ENCODE data around the gene CALHM5.

The CALHM5 gene

GRCh38 chr6:116543149-116543548 lies 31.7 kb downstream of the CALHM5 start:
- CTCF ChIA-PET = interaction anchor here (1.2 to 2.7 kb wide), 3 partner anchors 10 to 20 kb away, joined by 3 to 15 read pairs (median 4); no protein-coding TSS in a partner anchor

GRCh38 chr6:116545651-116546050 lies 34.2 kb downstream of the CALHM5 start, which contains the start of gene TRAPPC3L:
TRAPPC3L (minus strand) TSS chr6:116545684; CDS start chr6:116545514, 170 bp downstream.
- 96% methylated on average over 3 of the region's 4 CpGs for WGBS (ENCODE audit: insufficient coverage)
- CTCF ChIA-PET = interaction anchor here (1.3 kb wide), 1 partner anchor 10 kb away, joined by 4 read pairs; no protein-coding TSS in a partner anchor
- Histone ChIP-seq H3K27me3 (replicated peaks in 2 of 5; ENCODE audit: control insufficient read depth in 4 of 5, insufficient read depth in 5 of 5, low read length in 4 of 5) (peaks cover 0 to 2% (median 0%) of the 10 kb centered on the region in 5 experiments), H3K4me1 (ENCODE audit: control extremely low read depth in 1 of 4, control insufficient read depth in 4 of 4, insufficient read depth in 4 of 4, low read length in 3 of 4) (no peaks in the 10 kb centered on the region), H3K36me3 (ENCODE audit: control insufficient read depth in 4 of 4, insufficient read depth in 4 of 4, low read length in 3 of 4) (no peaks in the 10 kb centered on the region), H3K4me3 (ENCODE audit: control insufficient read depth in 1 of 7, extremely low read depth in 1 of 7, insufficient read depth in 4 of 7, low read depth in 2 of 7, low read length in 6 of 7) (no peak within 1 kb of the TSS), H3K9me3 (ENCODE audit: control extremely low read depth in 1 of 5, control insufficient read depth in 4 of 5, insufficient read depth in 2 of 5, low read depth in 1 of 5, low read length in 4 of 5) (no peaks in the 10 kb centered on the region), H3K27ac (ENCODE audit: insufficient read depth in 1 of 2, low read depth in 1 of 2, low read length in 2 of 2, poor library complexity in 1 of 2, severe bottlenecking in 2 of 2) (no peak within 1 kb of the TSS)
- DNase-seq = no peak
- POLR2A ChIA-PET = no interaction called here

More at GRCh38 chr6:116543149-116543548, 31.7 kb downstream of the CALHM5 start:
- Histone ChIP-seq H3K27me3 (replicated peaks in 2 of 5; ENCODE audit: control insufficient read depth in 4 of 5, insufficient read depth in 5 of 5, low read length in 4 of 5) (peaks cover 0 to 2% (median 0%) of the 10 kb centered on the region in 5 experiments), H3K9me3 (ENCODE audit: control extremely low read depth in 1 of 5, control insufficient read depth in 4 of 5, insufficient read depth in 2 of 5, low read depth in 1 of 5, low read length in 4 of 5) (no peaks in the 10 kb centered on the region), H3K4me1 (ENCODE audit: control extremely low read depth in 1 of 4, control insufficient read depth in 4 of 4, insufficient read depth in 4 of 4, low read length in 3 of 4) (no peaks in the 10 kb centered on the region), H3K27ac (ENCODE audit: insufficient read depth in 1 of 2, low read depth in 1 of 2, low read length in 2 of 2, poor library complexity in 1 of 2, severe bottlenecking in 2 of 2) (no peak overlapping the region), H3K36me3 (ENCODE audit: control insufficient read depth in 4 of 4, insufficient read depth in 4 of 4, low read length in 3 of 4) (no peaks in the 10 kb centered on the region), H3K4me3 (ENCODE audit: control insufficient read depth in 1 of 7, extremely low read depth in 1 of 7, insufficient read depth in 4 of 7, low read depth in 2 of 7, low read length in 6 of 7) (no peak overlapping the region)
- POLR2A ChIA-PET = no interaction called here
- DNase-seq = no peak

- Histone ChIP-seq H3K36me3 (ENCODE audit: control insufficient read depth in 4 of 4, insufficient read depth in 4 of 4, low read length in 3 of 4) (no peaks in the 10 kb centered on the region), H3K27ac (ENCODE audit: insufficient read depth in 1 of 2, low read depth in 1 of 2, low read length in 2 of 2, poor library complexity in 1 of 2, severe bottlenecking in 2 of 2) (no peak overlapping the region), H3K9me3 (ENCODE audit: control extremely low read depth in 1 of 5, control insufficient read depth in 4 of 5, insufficient read depth in 2 of 5, low read depth in 1 of 5, low read length in 4 of 5) (no peaks in the 10 kb centered on the region), H3K4me1 (ENCODE audit: control extremely low read depth in 1 of 4, control insufficient read depth in 4 of 4, insufficient read depth in 4 of 4, low read length in 3 of 4) (no peaks in the 10 kb centered on the region), H3K4me3 (ENCODE audit: control insufficient read depth in 1 of 7, extremely low read depth in 1 of 7, insufficient read depth in 4 of 7, low read depth in 2 of 7, low read length in 6 of 7) (no peak overlapping the region), H3K27me3 (replicated peaks in 2 of 5; ENCODE audit: control insufficient read depth in 4 of 5, insufficient read depth in 5 of 5, low read length in 4 of 5) (no peaks in the 10 kb centered on the region)
- ChIA-PET POLR2A (no interaction called here), CTCF (interaction anchor here (1.0 to 1.3 kb wide), 2 partner anchors 14 kb away, joined by 3 to 4 read pairs; no protein-coding TSS in a partner anchor)
- no peak for DNase-seq
- WGBS (ENCODE audit: insufficient coverage) = 96% methylated on average over 5 of the region's 6 CpGs
Measured at GRCh38 chr6:116547358-116547757, 35.9 kb downstream of the CALHM5 start.

- CTCF ChIA-PET = interaction anchor here (0.8 to 2.3 kb wide), 4 partner anchors 9 to 297 kb away, joined by 3 to 6 read pairs (median 3); no protein-coding TSS in a partner anchor
- POLR2A ChIA-PET = no interaction called here
- H3K4me1 ChIP-seq (ENCODE audit: control extremely low read depth in 1 of 4, control insufficient read depth in 4 of 4, insufficient read depth in 4 of 4, low read length in 3 of 4) = no peaks in the 10 kb centered on the region
- no peaks in the 10 kb centered on the region for H3K9me3 ChIP-seq (ENCODE audit: control extremely low read depth in 1 of 5, control insufficient read depth in 4 of 5, insufficient read depth in 2 of 5, low read depth in 1 of 5, low read length in 4 of 5)
- WGBS (ENCODE audit: insufficient coverage) = 95% methylated on average over 3 of the region's 4 CpGs
- H3K36me3 ChIP-seq (ENCODE audit: control insufficient read depth in 4 of 4, insufficient read depth in 4 of 4, low read length in 3 of 4) = no peaks in the 10 kb centered on the region
- H3K27me3 ChIP-seq (replicated peaks in 2 of 5; ENCODE audit: control insufficient read depth in 4 of 5, insufficient read depth in 5 of 5, low read length in 4 of 5) = no peaks in the 10 kb centered on the region
- no peak overlapping the region for H3K4me3 ChIP-seq (ENCODE audit: control insufficient read depth in 1 of 7, extremely low read depth in 1 of 7, insufficient read depth in 4 of 7, low read depth in 2 of 7, low read length in 6 of 7)
- DNase-seq = no peak
- H3K27ac ChIP-seq (ENCODE audit: insufficient read depth in 1 of 2, low read depth in 1 of 2, low read length in 2 of 2, poor library complexity in 1 of 2, severe bottlenecking in 2 of 2) = no peak overlapping the region
Measured at GRCh38 chr6:116550796-116551195, 39.4 kb downstream of the CALHM5 start.

- POLR2A ChIA-PET = no interaction called here
- DNase-seq = no peak
- Histone ChIP-seq H3K9me3 (ENCODE audit: control extremely low read depth in 1 of 5, control insufficient read depth in 4 of 5, insufficient read depth in 2 of 5, low read depth in 1 of 5, low read length in 4 of 5) (no peaks in the 10 kb centered on the region), H3K27me3 (replicated peaks in 2 of 5; ENCODE audit: control insufficient read depth in 4 of 5, insufficient read depth in 5 of 5, low read length in 4 of 5) (no peaks in the 10 kb centered on the region), H3K4me3 (ENCODE audit: control insufficient read depth in 1 of 7, extremely low read depth in 1 of 7, insufficient read depth in 4 of 7, low read depth in 2 of 7, low read length in 6 of 7) (no peak within 1 kb of the TSS), H3K27ac (ENCODE audit: insufficient read depth in 1 of 2, low read depth in 1 of 2, low read length in 2 of 2, poor library complexity in 1 of 2, severe bottlenecking in 2 of 2) (no peak within 1 kb of the TSS), H3K4me1 (ENCODE audit: control extremely low read depth in 1 of 4, control insufficient read depth in 4 of 4, insufficient read depth in 4 of 4, low read length in 3 of 4) (no peaks in the 10 kb centered on the region), H3K36me3 (ENCODE audit: control insufficient read depth in 4 of 4, insufficient read depth in 4 of 4, low read length in 3 of 4) (no peaks in the 10 kb centered on the region)
- CTCF ChIA-PET = interaction anchor here (0.9 to 2.7 kb wide), 6 partner anchors 8 to 284 kb away, joined by 3 to 12 read pairs (median 6); no protein-coding TSS in a partner anchor
Measured at GRCh38 chr6:116553451-116553850, 42.0 kb downstream of the CALHM5 start, which contains the start of gene CALHM4. CALHM4 (plus strand) TSS chr6:116553751; CDS start chr6:116553794, 43 bp downstream.

GRCh38 chr6:116556065-116556464 lies 44.6 kb downstream of the CALHM5 start:
- H3K36me3 ChIP-seq (ENCODE audit: control insufficient read depth in 4 of 4, insufficient read depth in 4 of 4, low read length in 3 of 4) = no peaks in the 10 kb centered on the region
- no peak for DNase-seq
- H3K4me3 ChIP-seq (ENCODE audit: control insufficient read depth in 1 of 7, extremely low read depth in 1 of 7, insufficient read depth in 4 of 7, low read depth in 2 of 7, low read length in 6 of 7) = no peak overlapping the region
- no peaks in the 10 kb centered on the region for H3K27me3 ChIP-seq (replicated peaks in 2 of 5; ENCODE audit: control insufficient read depth in 4 of 5, insufficient read depth in 5 of 5, low read length in 4 of 5)
- no peaks in the 10 kb centered on the region for H3K9me3 ChIP-seq (ENCODE audit: control extremely low read depth in 1 of 5, control insufficient read depth in 4 of 5, insufficient read depth in 2 of 5, low read depth in 1 of 5, low read length in 4 of 5)
- WGBS (ENCODE audit: insufficient coverage) = no CpG with 5 or more reads among the region's 1 CpG
- H3K4me1 ChIP-seq (ENCODE audit: control extremely low read depth in 1 of 4, control insufficient read depth in 4 of 4, insufficient read depth in 4 of 4, low read length in 3 of 4) = no peaks in the 10 kb centered on the region
- ChIA-PET CTCF (interaction anchor here (0.9 to 1.7 kb wide), 3 partner anchors 23 to 288 kb away, joined by 3 to 4 read pairs (median 3); no protein-coding TSS in a partner anchor), POLR2A (no interaction called here)
- no peak overlapping the region for H3K27ac ChIP-seq (ENCODE audit: insufficient read depth in 1 of 2, low read depth in 1 of 2, low read length in 2 of 2, poor library complexity in 1 of 2, severe bottlenecking in 2 of 2)

- Histone ChIP-seq H3K36me3 (ENCODE audit: control insufficient read depth in 4 of 4, insufficient read depth in 4 of 4, low read length in 3 of 4) (no peaks in the 10 kb centered on the region), H3K4me1 (ENCODE audit: control extremely low read depth in 1 of 4, control insufficient read depth in 4 of 4, insufficient read depth in 4 of 4, low read length in 3 of 4) (no peaks in the 10 kb centered on the region), H3K27ac (ENCODE audit: insufficient read depth in 1 of 2, low read depth in 1 of 2, low read length in 2 of 2, poor library complexity in 1 of 2, severe bottlenecking in 2 of 2) (no peak overlapping the region), H3K27me3 (replicated peaks in 2 of 5; ENCODE audit: control insufficient read depth in 4 of 5, insufficient read depth in 5 of 5, low read length in 4 of 5) (no peaks in the 10 kb centered on the region), H3K4me3 (ENCODE audit: control insufficient read depth in 1 of 7, extremely low read depth in 1 of 7, insufficient read depth in 4 of 7, low read depth in 2 of 7, low read length in 6 of 7) (no peak overlapping the region), H3K9me3 (ENCODE audit: control extremely low read depth in 1 of 5, control insufficient read depth in 4 of 5, insufficient read depth in 2 of 5, low read depth in 1 of 5, low read length in 4 of 5) (no peaks in the 10 kb centered on the region)
- ChIA-PET CTCF (interaction anchor here (1.7 to 4.9 kb wide), 2 partner anchors 14 to 269 kb away, joined by 4 to 36 read pairs; partner anchors contain the start of gene RWDD1), POLR2A (no interaction called here)
- WGBS (ENCODE audit: insufficient coverage) = 100% methylated on average over 3 of the region's 5 CpGs
- DNase-seq = no peak
Measured at GRCh38 chr6:116556814-116557415, 45.5 kb downstream of the CALHM5 start.
